DMS153 treated with DMSO at 0.1 percent for 48 hours (cell line): ENCODE data around the gene LORICRIN.

Experiments used
- DNase-seq: peaks from one replicate; lab custom pipeline; 2025; ENCODE audit not compliant: unreplicated experiment; lab: John Stamatoyannopoulos, UW

Gene LORICRIN

DNA sequence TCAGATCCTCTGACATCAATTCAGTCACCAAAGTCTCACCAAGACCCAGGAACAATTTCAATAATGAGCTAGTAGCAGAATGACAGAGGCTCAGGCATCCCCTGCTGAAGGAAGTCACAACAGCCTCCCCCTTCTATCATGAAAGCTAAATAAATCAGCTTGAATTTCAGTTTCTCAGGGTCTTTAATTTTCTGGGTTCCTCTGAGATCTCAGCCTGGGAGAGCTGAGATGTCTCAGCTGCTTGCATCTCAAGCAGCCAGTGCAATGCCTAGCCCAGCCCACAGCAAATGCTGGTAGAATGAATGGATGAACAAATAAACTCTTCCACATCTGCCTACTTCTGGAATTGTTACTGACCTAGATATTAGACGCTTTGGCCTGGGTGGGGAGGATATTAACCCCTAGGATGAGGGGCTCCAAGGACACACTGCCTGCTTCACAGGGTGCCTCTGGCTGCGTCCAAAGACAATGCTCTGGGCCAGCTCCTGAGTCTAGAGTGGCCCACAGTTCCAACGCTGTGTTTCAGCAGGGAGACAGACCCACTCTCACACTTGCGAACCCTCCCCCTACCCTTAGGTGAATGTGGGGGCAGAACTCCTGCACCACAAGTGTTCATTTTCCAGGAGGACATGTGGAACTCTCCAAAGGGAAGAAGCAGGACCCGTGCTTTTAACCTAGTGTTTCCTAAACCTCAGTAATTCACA is 11.2 kb upstream of the LORICRIN start:
- no peak for DNase-seq

DNA sequence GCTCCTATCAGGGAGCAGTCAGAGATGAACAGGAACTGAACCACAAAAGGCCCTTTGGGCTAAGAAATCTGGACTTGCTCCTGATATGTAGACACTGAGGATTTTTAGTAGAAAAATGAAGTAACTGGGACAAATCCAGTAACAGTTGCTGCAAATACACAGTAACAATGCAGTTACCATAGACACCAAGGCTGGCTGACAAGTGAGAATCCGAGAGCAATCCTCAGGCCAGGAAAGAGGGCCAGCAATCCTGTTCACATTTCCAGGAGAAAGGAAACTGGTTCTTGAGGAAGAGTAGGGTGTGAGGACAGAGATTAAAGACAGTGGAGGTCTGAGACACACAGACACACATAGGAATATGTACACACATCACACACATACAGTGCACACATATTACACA is 9.3 kb upstream of the LORICRIN start:
- DNase-seq = no peak

DNA sequence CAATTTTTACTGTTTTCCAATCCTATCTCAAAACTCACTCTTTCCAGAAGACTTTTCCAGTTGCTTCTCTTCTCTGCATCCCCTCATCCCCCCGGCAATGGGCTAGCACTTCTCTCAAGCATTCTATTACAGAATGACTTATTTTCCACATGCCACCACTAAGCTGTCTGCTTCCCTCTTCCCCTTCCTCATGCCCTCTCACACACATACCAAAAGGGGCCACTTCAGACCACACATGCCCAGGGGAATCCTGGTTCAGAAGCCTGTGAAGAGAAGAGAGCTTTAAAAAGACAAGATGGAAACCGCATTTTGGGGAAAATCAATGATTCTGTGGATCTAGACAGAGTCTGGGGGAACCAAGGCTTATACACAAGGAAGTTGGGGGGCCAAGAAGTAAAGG is 8.4 kb upstream of the LORICRIN start:
- DNase-seq = no peak

DNA sequence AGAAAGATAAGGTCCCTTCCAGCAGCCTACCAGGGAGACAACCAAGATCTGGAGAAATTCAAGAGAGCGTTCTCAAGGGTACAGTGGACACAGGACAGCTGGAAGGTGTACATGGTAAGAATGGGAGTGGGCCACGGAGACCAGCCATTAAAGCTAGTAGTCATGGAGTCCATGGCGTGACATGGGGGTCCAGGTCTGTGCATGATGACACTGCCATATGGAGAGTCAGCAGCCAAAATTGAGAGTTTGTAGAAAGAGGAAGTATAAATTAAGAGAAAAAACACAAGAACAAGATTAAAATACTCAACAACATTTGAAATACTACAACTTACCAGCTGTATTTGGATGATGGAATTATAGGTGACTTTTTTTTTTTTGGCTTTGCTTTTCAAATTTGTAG is 7.9 kb upstream of the LORICRIN start:
- DNase-seq = no peak

DNA sequence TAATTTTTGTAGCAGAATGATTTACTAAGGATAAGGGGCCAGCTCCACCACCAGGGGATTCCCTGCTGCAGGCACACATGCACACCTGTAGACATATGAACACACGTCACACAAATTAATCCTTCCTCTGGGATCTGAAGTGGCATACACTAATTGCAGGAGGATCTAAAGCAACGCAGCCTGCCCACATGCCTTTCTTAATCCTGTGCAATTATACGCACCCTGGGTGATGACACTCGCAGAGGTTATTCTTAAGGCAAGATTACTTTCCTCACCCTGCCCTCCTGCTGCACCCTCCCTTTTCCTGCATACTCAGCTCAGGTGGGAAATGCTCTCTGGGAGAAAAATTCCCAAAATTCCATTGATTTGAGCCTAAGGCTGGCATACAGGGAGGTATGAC is 7.5 kb upstream of the LORICRIN start:
- DNase-seq = no peak

DNA sequence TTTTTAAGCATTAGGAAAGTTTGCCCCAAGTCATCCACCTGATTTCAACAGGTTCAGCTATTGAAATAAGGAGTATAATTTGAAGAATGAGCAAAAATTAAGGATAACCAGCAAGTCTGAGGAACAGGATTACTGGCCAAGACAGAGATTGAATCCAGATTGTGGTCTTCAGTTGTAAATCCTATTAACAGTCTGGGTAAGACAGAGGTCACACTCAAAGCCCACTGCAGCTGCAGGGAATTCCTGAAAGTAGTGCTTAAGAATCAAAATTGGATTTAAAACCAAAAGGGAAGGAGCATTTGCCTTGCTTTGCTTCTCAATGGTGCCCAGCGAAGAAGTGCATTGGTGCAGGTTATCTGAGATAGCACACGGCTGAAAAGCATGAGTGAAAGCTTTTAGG is 6.4 kb upstream of the LORICRIN start:
- no peak for DNase-seq

DNA sequence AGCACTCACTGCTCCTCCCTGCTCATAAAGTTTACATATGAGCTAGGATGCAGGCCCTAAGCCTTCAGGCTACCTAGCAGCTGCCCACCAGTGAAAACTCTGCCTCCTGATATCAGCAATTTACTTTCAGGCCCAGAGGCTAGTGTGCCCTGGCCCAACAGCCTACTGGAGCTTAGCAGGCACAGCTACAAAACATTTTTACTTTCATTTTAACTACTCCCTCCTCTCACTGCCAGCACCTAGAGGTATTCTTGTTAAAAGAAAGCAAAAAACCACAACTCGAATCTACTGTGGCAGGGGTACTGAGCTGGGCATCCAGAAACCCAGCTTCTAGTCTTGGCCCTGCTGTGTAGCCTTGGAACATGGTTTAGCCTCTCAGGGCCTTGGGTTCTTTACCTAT is 5.8 kb upstream of the LORICRIN start:
- DNase-seq = no peak

DNA sequence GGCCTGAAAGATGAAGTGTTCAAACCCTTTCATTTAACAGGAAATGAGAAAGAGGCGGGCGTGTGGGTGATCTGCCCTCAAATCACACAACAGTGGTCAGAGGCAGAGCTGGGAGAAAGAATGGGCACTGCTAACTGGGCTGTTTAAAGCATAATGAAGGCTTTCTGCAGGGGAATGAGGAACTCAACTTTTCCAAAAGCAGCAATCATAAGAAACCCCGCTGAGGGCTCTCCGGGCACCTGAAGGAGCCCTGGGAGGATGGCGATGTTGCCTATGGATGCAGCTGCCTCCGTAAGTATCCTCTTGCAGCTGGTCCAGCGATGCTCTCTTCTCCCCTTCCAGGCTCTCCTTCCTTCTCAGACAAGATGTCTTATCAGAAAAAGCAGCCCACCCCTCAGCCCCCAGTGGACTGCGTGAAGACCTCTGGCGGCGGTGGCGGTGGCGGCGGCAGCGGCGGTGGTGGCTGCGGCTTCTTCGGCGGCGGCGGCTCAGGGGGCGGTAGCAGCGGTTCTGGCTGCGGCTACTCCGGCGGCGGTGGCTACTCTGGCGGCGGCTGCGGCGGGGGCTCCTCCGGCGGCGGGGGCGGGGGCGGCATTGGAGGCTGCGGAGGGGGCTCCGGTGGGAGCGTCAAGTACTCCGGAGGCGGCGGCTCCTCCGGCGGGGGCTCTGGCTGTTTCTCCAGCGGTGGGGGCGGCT is 1.2 kb downstream of the LORICRIN start:
- no peak for DNase-seq

DNA sequence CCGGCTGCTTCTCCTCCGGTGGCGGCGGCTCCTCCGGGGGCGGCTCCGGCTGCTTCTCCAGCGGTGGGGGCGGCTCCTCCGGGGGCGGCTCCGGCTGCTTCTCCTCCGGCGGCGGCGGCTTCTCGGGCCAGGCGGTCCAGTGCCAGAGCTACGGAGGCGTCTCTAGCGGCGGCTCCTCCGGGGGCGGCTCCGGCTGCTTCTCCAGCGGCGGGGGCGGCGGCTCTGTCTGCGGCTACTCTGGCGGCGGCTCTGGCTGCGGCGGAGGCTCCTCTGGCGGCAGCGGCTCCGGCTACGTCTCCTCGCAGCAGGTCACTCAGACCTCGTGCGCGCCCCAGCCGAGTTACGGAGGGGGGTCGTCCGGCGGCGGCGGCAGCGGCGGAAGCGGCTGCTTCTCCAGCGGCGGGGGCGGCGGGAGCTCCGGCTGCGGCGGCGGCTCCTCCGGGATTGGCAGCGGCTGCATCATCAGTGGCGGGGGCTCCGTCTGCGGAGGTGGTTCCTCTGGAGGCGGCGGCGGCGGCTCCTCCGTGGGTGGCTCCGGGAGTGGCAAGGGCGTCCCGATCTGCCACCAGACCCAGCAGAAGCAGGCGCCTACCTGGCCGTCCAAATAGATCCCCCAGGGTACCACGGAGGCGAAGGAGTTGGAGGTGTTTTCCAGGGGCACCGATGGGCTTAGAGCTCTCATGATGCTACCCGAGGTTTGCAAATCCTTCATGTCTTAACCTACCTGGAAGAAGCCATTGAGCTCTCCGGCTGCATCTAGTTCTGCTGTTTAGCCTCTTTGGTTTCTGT is 2.0 kb downstream of the LORICRIN start:
- no peak for DNase-seq

DNA sequence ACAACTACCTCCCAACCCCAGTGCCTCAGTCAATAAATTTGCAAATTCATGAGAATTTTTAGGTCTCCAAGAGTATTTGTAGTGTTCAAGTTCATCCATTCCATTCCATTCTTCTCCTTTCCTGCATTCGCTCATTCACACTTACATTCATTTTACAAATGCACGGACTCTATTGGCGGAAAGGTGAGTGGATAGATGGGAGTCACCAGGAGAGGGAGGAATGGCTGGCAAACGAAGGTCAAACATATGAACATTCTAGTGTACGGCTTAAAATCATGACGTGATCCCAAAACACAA is 2.5 kb downstream of the LORICRIN start:
- no peak for DNase-seq

DNA sequence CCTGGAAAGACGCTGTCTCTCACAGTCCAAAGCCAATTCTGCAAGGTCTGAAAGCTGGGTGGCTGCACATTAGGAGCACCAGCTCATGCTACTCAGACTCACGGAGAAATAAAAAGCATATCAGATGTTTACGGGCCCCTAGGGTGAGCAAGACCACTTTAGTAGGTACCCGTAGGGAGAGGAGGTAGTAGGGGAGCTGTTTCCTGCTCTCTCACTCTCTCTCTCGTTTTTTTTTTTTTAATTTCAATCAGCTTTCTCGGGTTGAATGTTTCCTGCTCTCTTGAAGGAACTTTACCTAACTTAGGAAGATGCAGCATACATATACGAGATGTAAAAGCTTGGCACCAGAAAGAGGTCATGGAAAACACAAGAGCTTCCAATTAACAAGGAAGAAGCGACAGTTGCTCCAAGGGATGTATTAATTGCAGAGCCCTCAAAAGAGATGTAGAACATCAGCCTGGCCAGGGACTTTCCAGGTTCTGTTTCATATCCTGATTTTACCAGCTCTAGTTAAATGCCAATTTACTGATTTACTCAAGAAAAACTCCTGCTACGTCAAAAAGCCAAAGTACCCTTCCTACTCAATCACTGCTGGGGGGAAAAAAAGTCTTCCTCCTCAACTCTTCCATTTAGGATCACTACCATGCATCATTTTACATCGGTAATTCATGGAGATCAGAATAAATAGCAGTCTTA is 3.1 kb downstream of the LORICRIN start:
- DNase-seq = no peak

DNA sequence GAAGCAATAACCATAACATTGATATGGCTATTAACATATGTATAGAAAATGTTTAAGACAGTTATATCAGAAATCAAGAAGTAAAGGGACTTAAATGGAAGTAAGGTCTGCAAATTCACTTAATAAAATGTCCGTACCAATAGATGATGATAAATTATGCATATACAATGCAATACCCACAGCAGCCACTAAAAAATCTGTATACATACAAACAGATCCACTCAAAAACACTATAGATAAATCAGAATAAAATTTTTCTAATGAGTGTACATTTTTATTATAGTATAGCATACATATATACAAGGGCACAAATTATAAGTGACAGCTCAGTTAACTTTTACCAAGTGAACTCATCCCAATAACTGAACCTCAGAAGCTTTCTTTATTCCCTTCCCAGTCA is 6.0 kb downstream of the LORICRIN start:
- no peak for DNase-seq

DNA sequence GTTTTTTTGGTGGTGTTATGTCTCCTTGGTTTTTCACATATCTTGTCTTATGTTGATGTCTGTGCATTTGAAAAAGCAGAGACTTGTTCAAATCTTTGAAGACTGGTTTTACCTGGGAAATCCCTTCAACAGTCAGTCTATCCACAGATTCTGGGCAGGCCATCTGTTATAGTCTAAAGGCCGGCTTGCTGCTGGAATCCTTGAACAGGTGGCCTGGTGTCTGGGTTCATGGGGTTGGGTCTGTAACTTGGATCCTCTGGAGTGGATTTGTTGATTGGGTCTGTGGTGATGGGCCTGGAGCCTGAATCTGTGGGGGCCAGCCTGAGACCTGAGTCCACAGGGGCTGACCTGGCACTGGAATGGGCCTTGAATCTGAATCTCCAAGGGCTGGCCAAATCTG is 12.2 kb downstream of the LORICRIN start:
- no peak for DNase-seq

DNA sequence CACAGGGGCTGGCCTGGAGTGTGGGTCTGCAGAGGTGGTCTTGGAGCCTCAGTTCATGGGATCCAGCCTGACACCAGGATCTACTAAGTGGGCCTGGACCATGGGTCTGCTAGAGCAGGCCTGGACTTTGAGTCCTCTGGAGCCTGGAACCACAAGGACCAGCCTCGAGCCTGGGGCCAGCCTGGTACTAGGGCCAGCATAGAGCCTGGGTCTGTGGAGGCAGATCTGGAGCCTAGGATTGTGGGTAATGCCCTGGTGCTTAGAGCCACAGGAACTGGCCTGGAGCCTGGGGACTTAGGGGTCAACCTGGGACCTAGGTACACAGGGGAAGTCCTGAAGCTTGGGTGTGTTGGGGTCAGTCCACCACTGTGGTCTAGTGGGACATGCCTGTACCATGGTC is 12.7 kb downstream of the LORICRIN start:
- no peak for DNase-seq

DNA sequence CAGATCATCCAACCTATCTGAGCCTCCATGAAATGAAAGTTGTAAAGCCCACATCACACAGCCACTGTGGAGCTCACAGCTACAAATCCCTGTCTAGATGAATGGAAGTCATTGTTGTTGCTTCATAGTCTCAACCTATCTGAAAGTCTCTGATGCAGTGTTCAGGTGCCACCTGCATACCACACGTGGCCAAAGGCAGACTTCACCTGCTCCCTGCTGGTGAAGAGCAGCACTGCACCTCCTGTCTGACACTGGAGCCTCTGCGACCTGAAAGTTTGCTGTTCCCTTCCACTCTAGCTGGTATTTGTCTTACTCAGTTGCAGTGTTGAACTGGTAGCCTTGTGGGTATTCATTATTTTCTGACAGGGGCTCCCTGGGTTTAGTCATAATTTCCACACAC is 18.4 kb downstream of the LORICRIN start:
- DNase-seq = no peak

DNA sequence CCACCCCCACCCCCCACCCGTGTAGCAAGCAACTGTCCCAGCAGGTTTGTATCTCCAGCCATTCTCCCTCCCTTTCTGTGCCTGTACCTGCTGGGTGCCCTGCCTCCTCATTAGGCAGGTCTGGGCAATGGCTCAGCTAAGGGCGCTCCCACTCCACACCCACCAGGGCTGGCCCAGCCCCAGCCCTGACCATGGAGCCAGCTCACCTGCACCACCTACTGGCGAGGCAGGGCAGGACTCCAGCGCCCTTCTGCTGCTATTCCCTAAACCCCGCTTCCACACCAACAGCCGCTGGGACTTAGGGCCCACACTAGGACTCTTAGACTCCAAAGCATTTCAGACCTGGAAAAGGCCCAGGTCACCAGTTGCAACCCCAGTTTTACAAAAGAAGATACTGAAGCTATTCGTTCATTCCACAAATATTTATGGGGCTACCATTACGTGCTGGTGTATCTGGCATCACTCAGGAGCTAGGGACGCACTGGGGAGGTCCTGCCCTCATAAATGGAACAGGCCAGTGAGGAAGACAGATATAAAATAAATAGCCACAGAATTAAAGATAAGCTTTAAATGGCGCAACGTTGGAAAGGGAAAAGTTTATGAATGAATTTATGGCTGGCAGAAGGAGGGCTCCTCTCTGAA is 29.3 kb downstream of the LORICRIN start:
- no peak for DNase-seq

DNA sequence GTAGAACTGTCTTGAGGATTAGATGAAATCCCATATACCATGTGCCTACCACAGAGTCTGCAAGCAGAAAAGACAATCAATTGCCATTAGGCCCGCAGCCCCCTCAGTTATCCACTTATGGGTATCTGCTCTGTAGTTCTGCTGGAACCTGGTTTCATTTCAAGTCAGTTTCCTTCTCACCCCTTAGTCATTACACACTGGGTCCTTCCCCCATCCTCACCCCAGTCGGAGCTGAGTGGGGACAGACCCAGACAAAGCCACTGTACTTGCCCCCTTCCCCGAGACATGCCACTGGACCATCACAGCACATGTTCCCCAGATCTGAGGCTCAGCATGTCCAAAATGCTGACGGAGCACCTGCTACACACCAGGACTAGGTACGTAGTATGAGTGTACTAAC is 32.0 kb downstream of the LORICRIN start:
- no peak for DNase-seq

DNA sequence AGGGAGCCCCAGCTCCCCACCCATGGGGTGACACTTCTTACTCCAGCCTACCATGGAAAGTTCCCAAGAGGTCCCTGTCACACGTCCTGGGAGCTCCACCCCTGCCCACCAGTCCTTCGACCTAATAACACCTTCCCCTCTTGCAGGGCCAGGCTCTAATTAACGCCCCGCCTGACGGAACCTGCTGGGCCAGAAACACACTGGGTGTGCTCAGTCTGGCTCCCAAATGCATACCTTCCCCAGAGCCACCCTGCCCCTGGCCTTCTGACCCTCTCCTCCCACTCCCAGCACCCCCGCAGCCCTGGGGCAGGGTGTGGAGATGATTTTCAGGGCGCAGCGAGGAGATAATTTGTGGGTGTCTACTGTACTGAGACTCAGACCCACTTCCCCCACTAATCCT is 32.7 kb downstream of the LORICRIN start:
- no peak for DNase-seq

DNA sequence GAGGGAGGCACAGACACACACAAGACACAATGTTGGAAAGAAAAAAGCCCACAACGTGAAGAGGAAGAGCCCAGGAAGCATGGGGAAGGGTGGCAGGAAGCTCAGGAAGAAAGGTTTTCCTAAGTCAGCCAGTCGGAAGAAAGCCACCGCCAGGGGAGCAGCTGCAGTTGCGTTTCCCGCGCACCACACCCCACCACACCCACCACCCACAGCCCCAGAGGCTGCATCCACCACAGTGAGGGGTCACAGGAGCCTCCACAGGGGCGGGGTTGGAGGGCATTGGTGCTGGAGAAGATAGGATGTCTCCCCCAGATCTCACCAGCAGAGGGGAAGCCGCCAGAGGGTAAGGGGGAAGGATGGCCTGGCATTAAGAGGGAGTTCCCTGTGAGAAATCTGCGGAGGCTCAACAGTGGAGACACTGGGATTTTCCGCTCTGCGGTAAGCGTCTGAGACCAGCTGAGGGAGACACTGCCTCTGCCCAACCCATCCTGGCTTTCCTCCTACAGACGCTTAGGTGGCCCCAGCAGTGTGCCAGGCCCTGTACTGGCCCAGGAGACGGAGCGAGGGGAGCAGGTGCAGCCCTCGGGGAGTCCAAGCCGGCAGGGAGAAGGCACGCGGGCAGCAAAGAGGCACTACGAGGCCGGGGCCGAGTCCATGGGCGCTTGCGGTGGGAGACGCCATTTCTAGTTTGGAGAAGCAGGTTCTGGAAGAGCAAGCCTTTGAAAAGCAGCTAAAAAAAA is 33.4 kb downstream of the LORICRIN start:
- DNase-seq = no peak

DNA sequence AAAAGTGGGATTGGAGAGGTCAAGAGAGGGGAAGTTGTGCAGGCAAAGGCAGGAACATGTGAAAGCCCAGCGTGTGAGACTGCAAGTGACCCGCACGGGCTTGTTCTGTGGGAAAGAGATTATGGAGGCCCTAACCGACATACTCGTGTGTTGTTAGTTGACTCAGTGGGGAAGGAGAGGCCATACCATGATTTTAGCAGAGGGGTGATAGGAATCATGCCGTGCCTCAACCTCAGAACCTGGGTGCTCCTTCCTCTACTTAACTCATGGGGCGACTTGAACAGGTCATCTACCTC is 33.9 kb downstream of the LORICRIN start:
- no peak for DNase-seq

DNA sequence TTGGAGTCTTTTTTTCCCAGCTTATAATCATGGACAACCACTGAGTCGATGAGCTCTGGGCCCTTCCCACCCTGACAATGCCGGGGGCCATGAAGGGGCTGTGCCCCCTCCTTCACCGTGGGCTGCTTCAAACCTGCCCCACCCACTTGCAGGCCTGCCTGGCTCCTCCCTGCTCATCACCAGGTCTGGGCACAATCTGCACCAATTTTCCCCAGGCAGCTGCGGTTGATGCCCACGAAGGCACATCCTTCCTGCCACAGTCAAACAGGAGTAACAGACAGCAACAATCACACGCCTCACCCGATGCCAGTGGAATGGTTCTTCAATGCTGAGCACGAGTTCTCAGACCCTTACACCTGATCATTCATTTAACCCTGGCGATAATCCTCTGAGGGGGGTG is 34.4 kb downstream of the LORICRIN start:
- DNase-seq = no peak
